GM23338 (cell line): ENCODE results near the gene NUP88. TPM values are rescaled to one million over a fixed set of nuclear protein-coding genes. Genes with fewer than 3 reads are reported as not detected.

Experiments used
- ATAC-seq: fragments of 200-7000 bp; cut with Tn5 transposase; 3 replicates; pipeline ENCODE4 v1.9.1; 2020
- DNase-seq: peaks from one replicate; pipeline ENCODE4 v3.0.0-alpha.2; 2015; ENCODE audit warnings: low spot score
- H2AFZ ChIP-seq: fragments of 200-600 bp; sonication (generic); 2 replicates; pipeline ENCODE4 v1.8.0; 2016; ENCODE audit warnings: antibody characterized with exemption, mild to moderate bottlenecking, moderate library complexity
- H3F3A ChIP-seq: fragments of 200-600 bp; sonication (generic); replicated peaks from 2 replicates; pipeline ENCODE4 v1.8.0; 2017; ENCODE audit warnings: antibody characterized with exemption, mixed run types, low read depth
- H3K27ac ChIP-seq: fragments of 200-600 bp; sonication (generic); 2 replicates; pipeline ENCODE4 v1.6.1; 2016; ENCODE audit warnings: low read depth
- H3K27me3 ChIP-seq: fragments of 200-600 bp; sonication (generic); 2 replicates; pipeline ENCODE4 v1.8.0; 2016; ENCODE audit warnings: mild to moderate bottlenecking, mixed run types, moderate library complexity; ENCODE audit not compliant: insufficient read depth
- H3K36me3 ChIP-seq: fragments of 200-600 bp; sonication (generic); 2 replicates; pipeline ENCODE4 v1.8.0; 2016; ENCODE audit warnings: mild to moderate bottlenecking; ENCODE audit not compliant: insufficient read depth
- H3K4me1 ChIP-seq: fragments of 200-600 bp; sonication (generic); 2 replicates; pipeline ENCODE4 v1.8.0; 2016; ENCODE audit warnings: mild to moderate bottlenecking, moderate library complexity; ENCODE audit not compliant: insufficient read depth
- H3K4me2 ChIP-seq: fragments of 200-600 bp; sonication (generic); 2 replicates; pipeline ENCODE4 v1.7.1; 2017; ENCODE audit warnings: mixed run types
- H3K4me3 ChIP-seq: fragments of 200-600 bp; sonication (generic); 2 replicates; pipeline ENCODE4 v1.6.1; 2016; ENCODE audit warnings: mixed run types
- H3K79me2 ChIP-seq: fragments of 200-600 bp; sonication (generic); replicated peaks from 2 replicates; pipeline ENCODE4 v1.8.0; 2017; ENCODE audit warnings: mild to moderate bottlenecking; ENCODE audit not compliant: insufficient read depth
- H3K9me2 ChIP-seq: fragments of 200-600 bp; sonication (generic); 2 replicates; pipeline ENCODE4 v1.8.0; 2017; ENCODE audit not compliant: insufficient read depth
- H4K20me1 ChIP-seq: fragments of 200-600 bp; sonication (generic); replicated peaks from 2 replicates; pipeline ENCODE4 v1.8.0; 2017; ENCODE audit warnings: mild to moderate bottlenecking; ENCODE audit not compliant: insufficient read depth
- H3K27ac Mint-ChIP-seq: 2 replicates; pipeline ENCODE4 v1.8.0; 2020; ENCODE audit warnings: inconsistent platforms, mild to moderate bottlenecking, moderate library complexity, mixed read lengths
- H3K27me3 Mint-ChIP-seq: 3 replicates; pipeline ENCODE4 v1.8.0; 2022; ENCODE audit warnings: low read depth, mild to moderate bottlenecking, moderate library complexity, mixed read lengths, inconsistent platforms; ENCODE audit not compliant: insufficient read depth, poor library complexity
- H3K36me3 Mint-ChIP-seq: 3 replicates; pipeline ENCODE4 v1.8.0; 2021; ENCODE audit warnings: low read depth, mild to moderate bottlenecking, inconsistent platforms, moderate library complexity, mixed read lengths
- H3K4me1 Mint-ChIP-seq: 3 replicates; pipeline ENCODE4 v1.8.0; 2020; ENCODE audit warnings: mild to moderate bottlenecking, inconsistent platforms, mixed read lengths
- H3K4me3 Mint-ChIP-seq: 3 replicates; pipeline ENCODE4 v1.8.0; 2021; ENCODE audit warnings: moderate library complexity, mild to moderate bottlenecking, inconsistent platforms, mixed read lengths
- H3K9me3 Mint-ChIP-seq: 3 replicates; pipeline ENCODE4 v1.8.0; 2020; ENCODE audit warnings: moderate library complexity, mild to moderate bottlenecking, inconsistent platforms, mixed read lengths
- CREB1 ChIP-seq: fragments of 250-450 bp; sonication (Bioruptor Pico); IDR thresholded peaks from 2 replicates; pipeline ENCODE4 v1.5.0; 2020; ENCODE audit warnings: low read depth, mild to moderate bottlenecking, moderate library complexity
- EZH2phosphoT487 ChIP-seq: fragments of 200-600 bp; sonication (generic); IDR thresholded peaks from one replicate; pipeline ENCODE4 v1.8.1; 2018; ENCODE audit warnings: antibody characterized with exemption; ENCODE audit not compliant: unreplicated experiment
- polyA plus RNA-seq: library from polyadenylated mRNA; unstranded; fragments of >200 nt; fragmentation: Nextera tagmentation; extraction: Ambion mirVana; gene quantifications from 2 replicates; pipeline ENCODE4 v1.2.1, GENCODE V29; 2016
- total RNA-seq: library from RNA; depleted of rRNA; stranded (reverse); fragments of >200 nt; shearing (Covaris generic); gene quantifications from 2 replicates; pipeline ENCODE4 v1.2.3, GENCODE V29; 2014
- TF ChIP-seq, protein P1 (sequence below): fragments of 250-450 bp; sonication (Bioruptor Pico); IDR thresholded peaks from 2 replicates; pipeline ENCODE4 v1.5.0; 2020; ENCODE audit warnings: mild to moderate bottlenecking, moderate library complexity
- TF ChIP-seq, protein P2 (sequence below): IDR thresholded peaks from one replicate; pipeline ENCODE4 v1.6.1; 2018; ENCODE audit warnings: antibody characterized with exemption; ENCODE audit not compliant: unreplicated experiment

The NUP88 gene
- total and polyA plus RNA-seq, 2 experiments from 2014 or later, result 110 to 172 TPM

DNA sequence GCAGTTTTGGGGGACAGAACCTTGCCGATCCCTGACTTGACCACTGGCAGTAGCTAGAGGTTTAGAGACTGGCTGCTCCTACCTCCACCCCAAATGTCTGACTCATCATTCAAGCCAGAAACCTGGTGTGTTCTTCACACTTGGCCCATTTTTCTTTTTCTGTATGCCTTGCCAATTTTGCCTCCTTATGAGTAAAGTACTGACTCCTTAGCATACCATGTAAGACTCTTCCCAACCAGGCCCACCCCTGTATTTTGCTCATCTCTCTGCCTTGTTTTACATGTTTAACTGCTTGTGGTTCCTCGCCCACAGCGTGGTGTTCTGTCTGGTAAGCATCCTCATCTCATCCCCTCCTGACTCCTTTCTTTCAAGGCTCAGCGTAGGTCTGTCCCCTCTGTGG, 37.9 kb downstream of the NUP88 start (continued):
- TF ChIP-seq CREB1 (CRISPR knock-in tag), result no peak
- TF ChIP-seq, protein P1, sequence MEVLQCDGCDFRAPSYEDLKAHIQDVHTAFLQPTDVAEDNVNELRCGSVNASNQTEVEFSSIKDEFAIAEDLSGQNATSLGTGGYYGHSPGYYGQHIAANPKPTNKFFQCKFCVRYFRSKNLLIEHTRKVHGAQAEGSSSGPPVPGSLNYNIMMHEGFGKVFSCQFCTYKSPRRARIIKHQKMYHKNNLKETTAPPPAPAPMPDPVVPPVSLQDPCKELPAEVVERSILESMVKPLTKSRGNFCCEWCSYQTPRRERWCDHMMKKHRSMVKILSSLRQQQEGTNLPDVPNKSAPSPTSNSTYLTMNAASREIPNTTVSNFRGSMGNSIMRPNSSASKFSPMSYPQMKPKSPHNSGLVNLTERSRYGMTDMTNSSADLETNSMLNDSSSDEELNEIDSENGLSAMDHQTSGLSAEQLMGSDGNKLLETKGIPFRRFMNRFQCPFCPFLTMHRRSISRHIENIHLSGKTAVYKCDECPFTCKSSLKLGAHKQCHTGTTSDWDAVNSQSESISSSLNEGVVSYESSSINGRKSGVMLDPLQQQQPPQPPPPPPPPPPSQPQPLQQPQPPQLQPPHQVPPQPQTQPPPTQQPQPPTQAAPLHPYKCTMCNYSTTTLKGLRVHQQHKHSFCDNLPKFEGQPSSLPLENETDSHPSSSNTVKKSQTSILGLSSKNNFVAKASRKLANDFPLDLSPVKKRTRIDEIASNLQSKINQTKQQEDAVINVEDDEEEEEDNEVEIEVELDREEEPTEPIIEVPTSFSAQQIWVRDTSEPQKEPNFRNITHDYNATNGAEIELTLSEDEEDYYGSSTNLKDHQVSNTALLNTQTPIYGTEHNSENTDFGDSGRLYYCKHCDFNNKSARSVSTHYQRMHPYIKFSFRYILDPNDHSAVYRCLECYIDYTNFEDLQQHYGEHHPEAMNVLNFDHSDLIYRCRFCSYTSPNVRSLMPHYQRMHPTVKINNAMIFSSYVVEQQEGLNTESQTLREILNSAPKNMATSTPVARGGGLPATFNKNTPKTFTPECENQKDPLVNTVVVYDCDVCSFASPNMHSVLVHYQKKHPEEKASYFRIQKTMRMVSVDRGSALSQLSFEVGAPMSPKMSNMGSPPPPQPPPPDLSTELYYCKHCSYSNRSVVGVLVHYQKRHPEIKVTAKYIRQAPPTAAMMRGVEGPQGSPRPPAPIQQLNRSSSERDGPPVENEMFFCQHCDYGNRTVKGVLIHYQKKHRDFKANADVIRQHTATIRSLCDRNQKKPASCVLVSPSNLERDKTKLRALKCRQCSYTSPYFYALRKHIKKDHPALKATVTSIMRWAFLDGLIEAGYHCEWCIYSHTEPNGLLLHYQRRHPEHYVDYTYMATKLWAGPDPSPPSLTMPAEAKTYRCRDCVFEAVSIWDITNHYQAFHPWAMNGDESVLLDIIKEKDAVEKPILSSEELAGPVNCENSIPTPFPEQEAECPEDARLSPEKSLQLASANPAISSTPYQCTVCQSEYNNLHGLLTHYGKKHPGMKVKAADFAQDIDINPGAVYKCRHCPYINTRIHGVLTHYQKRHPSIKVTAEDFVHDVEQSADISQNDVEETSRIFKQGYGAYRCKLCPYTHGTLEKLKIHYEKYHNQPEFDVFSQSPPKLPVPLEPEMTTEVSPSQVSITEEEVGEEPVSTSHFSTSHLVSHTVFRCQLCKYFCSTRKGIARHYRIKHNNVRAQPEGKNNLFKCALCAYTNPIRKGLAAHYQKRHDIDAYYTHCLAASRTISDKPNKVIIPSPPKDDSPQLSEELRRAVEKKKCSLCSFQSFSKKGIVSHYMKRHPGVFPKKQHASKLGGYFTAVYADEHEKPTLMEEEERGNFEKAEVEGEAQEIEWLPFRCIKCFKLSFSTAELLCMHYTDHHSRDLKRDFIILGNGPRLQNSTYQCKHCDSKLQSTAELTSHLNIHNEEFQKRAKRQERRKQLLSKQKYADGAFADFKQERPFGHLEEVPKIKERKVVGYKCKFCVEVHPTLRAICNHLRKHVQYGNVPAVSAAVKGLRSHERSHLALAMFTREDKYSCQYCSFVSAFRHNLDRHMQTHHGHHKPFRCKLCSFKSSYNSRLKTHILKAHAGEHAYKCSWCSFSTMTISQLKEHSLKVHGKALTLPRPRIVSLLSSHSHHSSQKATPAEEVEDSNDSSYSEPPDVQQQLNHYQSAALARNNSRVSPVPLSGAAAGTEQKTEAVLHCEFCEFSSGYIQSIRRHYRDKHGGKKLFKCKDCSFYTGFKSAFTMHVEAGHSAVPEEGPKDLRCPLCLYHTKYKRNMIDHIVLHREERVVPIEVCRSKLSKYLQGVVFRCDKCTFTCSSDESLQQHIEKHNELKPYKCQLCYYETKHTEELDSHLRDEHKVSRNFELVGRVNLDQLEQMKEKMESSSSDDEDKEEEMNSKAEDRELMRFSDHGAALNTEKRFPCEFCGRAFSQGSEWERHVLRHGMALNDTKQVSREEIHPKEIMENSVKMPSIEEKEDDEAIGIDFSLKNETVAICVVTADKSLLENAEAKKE (CRISPR knock-in tag), result no peak

DNA sequence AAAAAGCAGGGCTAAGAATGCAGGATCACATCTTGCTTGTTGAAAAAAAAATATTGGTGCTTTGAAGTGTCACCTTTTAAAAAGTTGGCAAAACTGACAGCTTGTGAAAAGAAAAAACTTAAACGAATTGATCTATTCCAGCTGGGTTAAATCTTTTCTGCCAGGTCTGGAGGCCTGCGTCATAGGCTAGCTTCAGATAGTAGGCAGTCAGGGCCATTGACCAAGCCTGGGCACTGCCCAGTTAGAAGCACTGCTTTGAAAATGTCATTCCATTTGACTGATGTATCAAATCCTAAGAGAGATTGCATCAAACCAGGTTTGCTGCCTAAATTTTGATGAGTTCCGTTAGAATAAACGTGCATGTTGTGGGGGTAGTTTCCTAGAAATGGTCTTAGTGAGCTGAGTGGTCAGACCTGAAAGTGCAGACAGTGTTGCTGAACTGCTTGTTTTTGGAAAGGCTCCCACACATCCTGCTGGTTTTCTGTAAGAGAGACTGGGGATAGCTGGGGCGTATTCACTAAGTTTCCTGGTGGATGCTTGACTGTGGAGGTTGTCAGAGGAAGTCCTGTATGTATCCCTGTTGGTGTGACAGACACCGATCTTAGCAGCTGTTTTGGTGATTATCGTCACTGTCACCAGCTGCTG, 38.8 kb downstream of the NUP88 start:
- Mint-ChIP-seq H3K4me1 (no peaks in the 10 kb centered on the region), H3K4me3 (no peak overlapping the region), H3K36me3 (peaks cover 83% of the 10 kb centered on the region), H3K9me3 (no peaks in the 10 kb centered on the region), H3K27me3 (peaks cover 6% of the 10 kb centered on the region), H3K27ac (no peak overlapping the region; the same call in 1 of the 2 replicates)
- DNase-seq, result no peak
- Histone ChIP-seq H3K4me2 (no peak overlapping the region), H3K9me2 (no peaks in the 10 kb centered on the region), H3K27ac (no peak overlapping the region), H3K79me2 (no peaks in the 10 kb centered on the region), H3K36me3 (peaks cover 56% of the 10 kb centered on the region), H3F3A (peaks cover 47% of the 10 kb centered on the region), H3K4me3 (no peak overlapping the region), H3K4me1 (no peaks in the 10 kb centered on the region), H2AFZ (no peak overlapping the region), H4K20me1 (peaks cover 13% of the 10 kb centered on the region; the same call in 1 of the 2 replicates), H3K27me3 (no peaks in the 10 kb centered on the region)
- ATAC-seq, result no peak
- no peak for TF ChIP-seq EZH2phosphoT487
- TF ChIP-seq, protein P1 (CRISPR knock-in tag), result no peak
- TF ChIP-seq, protein P2, sequence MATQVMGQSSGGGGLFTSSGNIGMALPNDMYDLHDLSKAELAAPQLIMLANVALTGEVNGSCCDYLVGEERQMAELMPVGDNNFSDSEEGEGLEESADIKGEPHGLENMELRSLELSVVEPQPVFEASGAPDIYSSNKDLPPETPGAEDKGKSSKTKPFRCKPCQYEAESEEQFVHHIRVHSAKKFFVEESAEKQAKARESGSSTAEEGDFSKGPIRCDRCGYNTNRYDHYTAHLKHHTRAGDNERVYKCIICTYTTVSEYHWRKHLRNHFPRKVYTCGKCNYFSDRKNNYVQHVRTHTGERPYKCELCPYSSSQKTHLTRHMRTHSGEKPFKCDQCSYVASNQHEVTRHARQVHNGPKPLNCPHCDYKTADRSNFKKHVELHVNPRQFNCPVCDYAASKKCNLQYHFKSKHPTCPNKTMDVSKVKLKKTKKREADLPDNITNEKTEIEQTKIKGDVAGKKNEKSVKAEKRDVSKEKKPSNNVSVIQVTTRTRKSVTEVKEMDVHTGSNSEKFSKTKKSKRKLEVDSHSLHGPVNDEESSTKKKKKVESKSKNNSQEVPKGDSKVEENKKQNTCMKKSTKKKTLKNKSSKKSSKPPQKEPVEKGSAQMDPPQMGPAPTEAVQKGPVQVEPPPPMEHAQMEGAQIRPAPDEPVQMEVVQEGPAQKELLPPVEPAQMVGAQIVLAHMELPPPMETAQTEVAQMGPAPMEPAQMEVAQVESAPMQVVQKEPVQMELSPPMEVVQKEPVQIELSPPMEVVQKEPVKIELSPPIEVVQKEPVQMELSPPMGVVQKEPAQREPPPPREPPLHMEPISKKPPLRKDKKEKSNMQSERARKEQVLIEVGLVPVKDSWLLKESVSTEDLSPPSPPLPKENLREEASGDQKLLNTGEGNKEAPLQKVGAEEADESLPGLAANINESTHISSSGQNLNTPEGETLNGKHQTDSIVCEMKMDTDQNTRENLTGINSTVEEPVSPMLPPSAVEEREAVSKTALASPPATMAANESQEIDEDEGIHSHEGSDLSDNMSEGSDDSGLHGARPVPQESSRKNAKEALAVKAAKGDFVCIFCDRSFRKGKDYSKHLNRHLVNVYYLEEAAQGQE, result no peak
